Stimulated activated naive CD4-positive, alpha-beta T cell treated with Interleukin-2 at 50 U/mL for 16 hours (primary cell): ENCODE results near the gene RPTOR.
"Not testable (repeated sequence)": the region's sequence is repeated elsewhere in the genome, so short reads cannot be mapped to it uniquely, and the experiment has no call there.

Experiments
- DNase-seq: peaks from one replicate; lab custom pipeline; 2025; lab: John Stamatoyannopoulos, UW

RPTOR gene

DNA sequence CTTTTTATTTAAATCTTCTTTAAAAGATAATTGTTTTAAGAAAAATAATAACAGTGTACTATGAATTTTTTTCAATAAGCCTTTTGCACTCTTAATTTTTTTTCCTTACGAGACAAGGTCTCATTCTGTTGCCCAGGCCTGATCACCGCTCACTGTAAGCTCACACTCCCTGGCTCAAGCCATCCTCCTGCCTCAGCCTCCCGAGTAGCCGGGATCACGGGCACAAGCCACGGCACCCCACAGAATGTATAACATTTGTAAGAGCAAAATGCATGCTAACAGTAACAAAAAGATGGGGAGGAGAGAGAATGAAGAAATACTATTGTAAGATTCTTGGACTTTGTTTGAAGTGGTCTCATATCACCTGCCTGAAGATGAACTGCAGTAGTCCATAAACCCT is 320.1 kb downstream of the RPTOR start:
- no peak for DNase-seq

DNA sequence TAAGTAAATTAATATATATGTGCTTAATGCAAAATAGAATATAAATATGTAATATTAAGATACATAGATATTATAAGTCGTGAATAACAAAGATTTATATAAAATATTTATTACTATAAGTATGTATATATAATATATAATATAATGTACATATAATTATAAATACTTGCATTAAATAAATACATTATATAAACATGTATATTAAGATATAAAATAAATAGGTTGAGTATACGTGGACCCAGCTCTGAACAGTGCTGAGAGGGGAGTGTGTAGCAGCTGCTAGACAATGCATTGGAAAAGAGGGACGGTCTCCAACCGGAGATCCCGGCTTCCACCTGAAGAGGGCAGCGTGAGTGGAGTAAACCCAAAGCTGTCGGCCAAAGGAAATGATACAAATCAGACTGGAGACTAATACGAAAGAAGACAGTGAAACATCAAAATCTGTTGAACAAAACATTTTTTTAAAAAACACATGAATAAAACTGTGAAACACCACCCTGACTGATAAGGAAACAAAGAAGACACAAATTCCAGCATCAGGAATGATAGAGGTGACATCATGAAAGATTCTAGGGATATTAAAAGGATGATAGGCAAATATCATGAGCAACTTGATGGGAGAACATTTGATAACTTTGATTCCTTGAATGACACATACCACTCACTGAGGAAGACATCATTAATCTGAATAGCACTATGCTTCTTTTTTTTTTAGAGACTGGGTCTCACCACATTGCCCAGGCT is 321.6 kb downstream of the RPTOR start:
- peak; percentile 62 for DNase-seq

DNA sequence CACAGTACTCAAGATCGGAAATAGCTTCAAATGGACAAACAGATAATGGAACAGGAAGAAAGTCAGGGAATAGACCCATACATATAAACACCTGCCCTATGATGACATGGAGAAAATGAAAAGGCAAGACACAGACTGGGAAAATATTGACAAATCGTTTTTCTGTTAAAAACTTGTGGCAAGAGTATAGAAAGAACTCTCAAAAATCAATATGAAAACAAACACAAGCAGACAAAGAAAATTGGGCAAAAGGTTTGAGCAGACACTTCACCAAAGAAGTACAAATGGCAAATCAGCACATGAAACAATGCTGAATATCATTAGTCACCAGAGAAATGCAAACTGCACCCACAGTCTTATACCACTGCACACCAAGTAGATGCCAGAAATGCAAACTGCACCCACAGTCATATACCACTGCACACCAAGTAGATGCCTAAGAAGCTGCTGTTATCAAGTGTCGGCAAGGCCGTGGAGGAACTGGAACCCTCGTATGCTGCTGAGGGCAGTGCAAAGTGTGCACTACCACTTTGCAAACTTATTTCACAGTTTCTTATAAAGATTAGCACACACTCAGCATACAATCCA is 323.5 kb downstream of the RPTOR start:
- DNase-seq, result no peak

DNA sequence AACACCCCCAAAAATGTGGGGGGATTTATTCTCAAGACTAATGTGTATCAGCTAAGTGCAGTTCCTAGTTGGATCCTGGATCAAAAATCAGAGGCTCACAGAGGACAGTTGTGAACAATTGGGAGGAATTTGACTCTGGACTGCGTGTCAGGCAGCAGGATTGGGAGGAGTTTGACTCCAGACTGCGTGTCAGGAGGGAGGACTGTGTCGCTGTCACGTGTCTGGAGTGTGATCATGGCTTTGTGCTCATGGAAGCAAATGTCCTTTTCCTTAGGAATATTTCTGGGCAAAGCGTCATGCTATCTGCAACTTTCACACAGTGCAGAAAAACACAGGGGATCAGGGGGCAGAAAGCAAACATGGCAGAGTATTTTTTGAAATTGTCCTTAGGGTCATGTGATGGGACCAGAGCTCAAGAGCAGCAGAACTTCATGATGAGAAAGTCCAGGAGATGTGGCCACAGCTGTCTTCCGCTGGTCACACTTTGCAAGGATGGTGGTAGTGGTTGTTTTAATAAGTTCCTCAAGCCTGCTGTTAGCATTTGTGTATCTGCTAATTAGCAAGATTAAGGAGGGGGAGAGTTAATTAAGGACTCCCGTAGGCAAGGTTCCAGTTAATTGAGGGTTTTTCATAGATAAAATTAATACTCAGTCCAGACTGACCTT is 325.0 kb downstream of the RPTOR start:
- DNase-seq, result no peak

DNA sequence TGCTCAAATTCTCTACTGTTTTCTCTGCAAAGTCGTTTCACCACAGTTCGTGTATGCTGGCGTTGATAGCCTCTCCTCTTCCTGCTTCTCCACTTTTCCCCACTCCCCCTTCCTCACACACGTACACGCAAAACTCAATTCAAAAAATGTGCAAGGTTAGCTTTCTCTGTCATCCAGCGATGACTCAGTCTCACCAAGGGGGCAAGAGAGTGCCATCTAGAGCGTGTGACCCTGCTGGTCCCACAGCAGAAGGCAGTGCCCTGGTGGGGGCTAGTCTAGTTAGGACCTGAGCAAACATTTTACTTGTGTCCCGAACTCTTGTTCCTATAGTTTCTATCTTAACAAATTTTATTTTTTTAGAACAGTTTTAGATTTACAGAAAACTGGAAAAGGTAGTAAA is 325.8 kb downstream of the RPTOR start:
- peak; percentile 15 for DNase-seq

DNA sequence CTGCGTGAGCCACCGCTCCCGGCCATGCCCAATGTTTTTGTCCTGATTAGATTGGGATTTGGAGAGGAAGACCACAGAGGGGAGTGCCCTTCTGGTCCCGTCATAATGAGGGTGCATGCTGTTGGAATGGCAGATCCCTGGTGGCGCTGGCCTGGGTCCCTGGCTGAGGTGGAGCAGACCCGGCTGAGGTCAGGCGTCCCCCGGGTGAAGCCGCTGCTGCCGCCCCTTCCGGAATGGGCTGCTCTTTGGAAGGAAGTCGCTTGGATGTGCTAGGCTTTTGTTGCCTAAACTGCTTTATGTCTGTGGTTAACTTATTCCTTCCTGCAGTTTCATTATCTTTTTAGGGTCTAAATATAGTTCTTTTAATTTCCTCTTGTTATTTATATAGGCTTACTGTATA is 326.7 kb downstream of the RPTOR start:
- peak; percentile 2 for DNase-seq

DNA sequence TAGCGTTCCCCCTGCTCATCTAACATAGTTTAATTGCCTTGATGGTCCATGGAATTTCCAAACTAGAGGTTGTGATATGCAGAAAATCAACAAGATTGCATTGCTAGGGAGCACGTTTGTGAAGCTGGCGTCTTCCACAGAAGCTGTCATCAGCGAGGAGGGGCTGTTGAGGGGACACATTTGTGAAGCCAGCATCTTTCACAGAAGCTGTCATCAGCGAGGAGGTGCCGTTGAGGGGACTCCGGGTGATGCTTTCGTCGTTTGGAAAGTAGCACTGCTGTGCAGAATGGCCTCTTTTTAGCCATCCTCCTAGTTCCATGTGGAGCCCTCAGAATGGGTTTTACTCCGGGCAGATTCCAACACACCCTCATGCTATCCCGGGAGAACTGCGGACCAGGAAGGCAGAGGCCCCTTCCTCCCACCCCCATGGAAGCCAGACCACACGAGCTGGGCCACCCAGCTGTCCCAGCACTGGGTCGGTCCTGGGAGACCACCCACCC is 327.4 kb downstream of the RPTOR start:
- DNase-seq, result no peak

DNA sequence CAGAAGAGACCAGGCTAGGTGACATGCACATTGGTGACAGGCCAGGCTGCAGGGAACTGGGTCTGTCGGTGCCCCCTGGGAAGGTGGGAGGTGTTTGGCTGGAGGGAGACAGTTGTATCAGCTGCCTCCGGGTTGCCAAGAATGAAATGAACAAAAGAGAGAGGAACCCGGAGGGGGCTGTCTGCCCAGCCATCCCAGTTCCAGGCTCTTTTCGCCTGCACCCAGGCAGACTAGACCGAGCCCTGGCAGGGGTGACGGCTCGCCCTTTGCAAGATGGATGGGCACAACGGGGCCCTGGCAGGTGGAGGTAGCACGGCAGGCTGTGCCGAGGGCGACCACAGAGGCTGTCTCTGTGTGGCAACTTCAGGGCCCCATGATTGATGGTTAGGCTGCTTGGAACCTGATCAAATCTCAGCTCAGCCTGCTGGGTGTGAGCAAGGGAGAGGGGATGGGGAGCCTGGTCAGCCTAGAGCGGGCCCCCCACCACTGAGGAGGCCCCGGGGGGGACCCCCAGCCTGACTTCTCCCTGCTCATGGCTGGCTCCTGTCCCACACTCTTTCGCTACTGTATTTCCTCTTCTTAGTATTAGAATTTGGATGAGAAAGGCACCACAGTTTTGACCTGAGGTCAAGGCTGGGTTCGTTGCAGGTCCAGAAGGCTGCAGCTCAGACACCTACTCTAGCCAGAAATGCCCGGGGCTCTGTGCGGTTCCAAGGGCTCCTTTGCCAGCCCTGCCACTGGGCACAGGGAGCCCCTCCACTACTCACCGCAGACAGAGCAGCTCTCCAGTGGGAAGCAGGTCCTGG is 328.1 kb downstream of the RPTOR start:
- no peak for DNase-seq

DNA sequence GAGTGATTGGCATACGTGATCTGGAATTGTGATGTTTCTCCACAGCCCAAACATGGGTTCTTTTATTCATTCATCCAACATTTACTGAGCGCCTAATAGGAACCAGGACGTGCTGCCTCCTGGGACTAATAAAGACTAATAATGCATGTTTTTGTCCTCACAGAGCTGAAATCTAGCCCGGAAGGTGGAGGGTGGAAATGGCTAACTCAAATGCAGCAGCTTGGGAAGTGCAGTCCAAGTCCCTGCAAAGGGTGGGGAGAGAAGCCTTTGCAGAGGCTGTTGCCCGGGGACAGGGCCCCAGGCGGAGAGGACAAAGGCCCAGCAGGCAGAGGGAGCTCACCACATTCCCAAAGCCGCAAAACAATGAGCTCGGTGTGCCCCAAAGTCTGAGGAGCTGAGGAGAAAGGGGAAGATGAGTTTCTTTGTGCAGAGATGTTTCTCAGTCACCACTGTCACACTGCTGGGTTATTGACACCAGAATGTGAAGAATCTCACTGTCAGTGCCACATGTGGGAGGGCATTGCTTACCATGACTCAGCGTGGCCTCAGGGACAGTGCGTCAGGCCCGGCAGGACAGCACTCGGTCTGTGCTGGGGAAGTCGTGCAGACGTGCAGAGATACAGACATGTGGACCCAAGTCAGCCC is 328.8 kb downstream of the RPTOR start:
- no peak for DNase-seq

DNA sequence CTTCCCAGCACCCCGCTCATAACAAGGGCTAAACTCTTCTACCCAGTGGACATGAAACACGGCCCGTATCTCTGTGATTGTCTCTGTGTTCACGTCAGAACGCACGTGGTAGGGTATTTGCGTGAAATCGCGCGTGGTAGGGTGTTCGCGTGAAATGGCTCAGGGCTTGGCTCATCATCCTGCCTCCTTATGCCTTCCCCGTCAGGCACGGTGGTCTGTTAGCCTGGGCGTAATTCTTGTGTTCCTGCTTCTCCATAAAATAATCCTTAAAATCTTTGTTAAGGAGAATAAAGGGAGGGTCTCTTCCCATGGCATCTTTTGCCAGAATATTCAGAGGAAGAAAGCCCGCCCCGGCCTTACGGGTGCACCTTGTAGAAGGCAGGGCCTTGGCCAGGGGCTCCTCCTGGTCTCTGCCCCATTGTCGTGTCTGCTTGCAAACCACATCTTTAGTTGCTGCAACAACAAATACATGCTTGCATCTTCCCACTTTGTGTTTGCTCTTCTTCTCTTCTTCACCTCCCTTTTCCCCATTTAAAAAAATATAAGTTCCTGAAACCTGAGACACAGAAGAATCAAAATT is 330.3 kb downstream of the RPTOR start:
- DNase-seq, result no peak

DNA sequence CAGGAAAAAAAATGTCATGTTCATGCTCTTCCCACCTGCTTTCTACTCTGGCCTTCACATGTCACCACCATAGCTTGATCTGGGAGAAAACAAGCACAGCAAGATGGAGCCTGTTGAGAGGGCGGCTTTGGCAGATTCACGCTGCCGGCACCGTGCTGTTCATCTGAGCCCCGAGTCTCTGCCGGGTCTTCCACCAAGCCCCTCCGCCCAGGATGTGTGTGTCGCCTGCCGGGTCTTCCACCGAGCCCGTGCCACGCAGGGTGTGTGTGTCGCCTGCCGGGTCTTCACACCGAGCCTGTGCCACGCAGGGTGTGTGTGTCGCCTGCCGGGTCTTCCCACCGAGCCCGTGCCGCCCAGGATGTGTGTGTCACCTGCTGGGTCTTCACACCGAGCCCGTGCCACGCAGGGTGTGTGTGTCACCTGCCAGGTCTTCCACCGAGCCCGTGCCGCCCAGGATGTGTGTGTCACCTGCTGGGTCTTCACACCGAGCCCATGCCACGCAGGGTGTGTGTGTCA is 330.9 kb downstream of the RPTOR start:
- DNase-seq, result not testable (repeated sequence)

DNA sequence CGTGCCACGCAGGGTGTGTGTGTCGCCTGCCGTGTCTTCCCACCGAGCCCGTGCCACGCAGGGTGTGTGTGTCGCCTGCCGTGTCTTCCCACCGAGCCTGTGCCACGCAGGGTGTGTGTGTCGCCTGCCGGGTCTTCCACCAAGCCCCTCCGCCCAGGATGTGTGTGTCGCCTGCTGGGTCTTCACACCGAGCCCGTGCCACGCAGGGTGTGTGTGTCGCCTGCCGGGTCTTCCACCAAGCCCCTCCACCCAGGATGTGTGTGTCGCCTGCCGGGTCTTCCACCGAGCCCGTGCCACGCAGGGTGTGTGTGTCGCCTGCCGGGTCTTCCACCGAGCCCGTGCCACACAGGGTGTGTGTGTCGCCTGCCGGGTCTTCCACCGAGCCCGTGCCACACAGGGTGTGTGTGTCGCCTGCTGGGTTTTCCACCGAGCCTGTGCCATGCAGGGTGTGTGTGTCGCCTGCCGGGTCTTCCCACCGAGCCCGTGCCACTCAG is 331.9 kb downstream of the RPTOR start:
- DNase-seq, result not testable (repeated sequence)

DNA sequence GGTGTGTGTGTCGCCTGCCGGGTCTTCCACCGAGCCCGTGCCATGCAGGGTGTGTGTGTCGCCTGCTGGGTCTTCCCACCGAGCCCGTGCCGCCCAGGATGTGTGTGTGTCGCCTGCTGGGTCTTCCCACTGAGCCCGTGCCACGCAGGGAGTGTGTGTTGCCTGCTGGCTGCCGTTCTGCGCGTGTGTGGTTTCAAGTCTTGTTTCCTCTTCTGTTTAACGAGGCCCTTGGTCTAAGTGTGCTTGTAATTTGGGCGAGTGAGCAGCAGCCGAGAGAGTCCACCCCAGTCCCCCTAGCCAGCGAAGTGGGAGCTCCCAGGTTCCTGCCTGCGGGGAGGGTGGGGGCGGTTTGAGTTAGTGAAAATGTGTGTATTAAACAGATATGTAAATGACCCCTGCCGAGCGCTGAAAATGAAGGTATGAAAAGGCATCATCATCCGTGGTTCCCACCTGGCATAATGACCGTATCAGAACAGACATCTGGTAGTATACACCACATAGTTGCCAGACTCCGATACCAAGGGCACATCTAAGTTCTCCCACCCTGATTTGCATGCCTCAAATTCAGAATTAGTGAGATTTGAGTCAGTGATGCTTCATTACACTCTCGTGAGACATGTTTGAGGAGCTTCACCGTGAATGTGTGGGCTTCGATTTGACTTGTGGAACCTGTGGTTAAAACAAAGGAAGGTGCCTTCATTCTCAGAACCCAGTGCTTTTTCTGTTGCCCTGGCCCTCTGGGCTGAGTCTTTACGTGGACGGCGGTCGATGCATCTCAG is 332.5 kb downstream of the RPTOR start:
- peak; percentile 80 for DNase-seq

DNA sequence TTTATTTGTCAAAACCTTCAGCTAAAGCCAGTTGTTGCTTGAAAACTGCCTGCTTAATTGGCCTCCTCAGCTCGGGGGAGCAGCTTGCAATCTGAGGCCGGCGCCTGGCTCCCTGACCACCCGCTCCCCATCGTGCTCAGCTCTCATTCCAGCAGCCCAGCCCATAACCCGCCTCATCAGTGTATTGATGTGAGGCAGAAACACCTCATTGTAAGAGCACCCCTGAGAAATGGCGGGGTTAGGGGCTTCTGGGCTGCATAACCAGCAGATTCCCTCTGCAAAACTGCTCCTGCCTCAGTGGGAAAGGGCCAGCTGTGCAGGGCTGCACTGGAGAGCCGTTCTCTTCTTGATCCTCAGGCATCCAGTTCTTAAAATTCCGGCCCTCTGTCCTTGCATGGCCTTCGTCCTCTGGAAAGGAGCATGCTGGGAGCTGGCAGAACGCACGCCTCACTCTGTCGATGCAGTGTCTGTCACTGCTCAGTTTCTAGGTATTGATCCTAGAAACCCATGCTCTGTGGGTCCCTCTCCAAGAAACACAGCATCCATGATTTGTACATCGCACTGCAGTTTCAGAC is 333.2 kb downstream of the RPTOR start:
- DNase-seq, result no peak

DNA sequence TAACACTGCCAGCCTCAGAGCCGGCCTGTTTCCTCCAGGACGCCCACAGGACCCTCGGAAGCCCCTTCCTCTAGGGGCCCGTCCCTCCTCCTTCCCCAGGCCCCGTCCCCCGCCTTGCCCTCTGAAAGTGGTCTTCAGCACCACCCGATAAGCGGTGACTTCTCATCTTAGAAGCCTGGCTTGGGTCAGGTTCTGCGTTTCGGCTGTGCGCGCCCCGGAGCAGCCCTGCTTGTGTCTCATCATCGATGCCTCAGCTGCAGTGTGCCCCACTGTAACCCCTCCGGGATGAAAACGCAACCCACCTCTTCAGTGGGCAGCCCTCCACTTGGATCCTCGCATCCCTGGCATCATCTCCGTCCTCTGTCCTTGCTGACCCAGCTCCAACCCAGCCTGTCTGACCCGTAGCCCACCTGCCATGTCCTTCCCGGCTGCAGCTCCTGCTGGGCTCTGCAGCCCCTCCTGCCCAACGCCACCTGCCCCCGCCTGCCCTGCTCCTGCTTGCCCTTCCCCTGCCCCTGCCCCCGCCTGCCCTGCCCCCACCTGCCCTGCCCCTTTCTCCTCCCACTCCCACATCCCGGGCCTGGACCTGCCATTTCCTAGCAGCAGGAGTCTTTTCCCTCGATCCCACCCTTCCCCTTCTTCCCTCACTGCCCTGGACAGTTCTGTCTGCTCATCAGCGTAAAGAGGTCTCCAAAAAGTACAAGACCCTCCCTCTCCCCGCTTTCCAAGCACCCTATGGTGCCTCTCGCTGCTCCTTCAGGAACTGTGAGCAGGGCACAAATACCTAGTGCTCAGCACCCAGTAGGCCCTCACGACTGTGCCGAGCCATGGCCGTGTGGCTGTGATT is 334.5 kb downstream of the RPTOR start:
- DNase-seq, result no peak

DNA sequence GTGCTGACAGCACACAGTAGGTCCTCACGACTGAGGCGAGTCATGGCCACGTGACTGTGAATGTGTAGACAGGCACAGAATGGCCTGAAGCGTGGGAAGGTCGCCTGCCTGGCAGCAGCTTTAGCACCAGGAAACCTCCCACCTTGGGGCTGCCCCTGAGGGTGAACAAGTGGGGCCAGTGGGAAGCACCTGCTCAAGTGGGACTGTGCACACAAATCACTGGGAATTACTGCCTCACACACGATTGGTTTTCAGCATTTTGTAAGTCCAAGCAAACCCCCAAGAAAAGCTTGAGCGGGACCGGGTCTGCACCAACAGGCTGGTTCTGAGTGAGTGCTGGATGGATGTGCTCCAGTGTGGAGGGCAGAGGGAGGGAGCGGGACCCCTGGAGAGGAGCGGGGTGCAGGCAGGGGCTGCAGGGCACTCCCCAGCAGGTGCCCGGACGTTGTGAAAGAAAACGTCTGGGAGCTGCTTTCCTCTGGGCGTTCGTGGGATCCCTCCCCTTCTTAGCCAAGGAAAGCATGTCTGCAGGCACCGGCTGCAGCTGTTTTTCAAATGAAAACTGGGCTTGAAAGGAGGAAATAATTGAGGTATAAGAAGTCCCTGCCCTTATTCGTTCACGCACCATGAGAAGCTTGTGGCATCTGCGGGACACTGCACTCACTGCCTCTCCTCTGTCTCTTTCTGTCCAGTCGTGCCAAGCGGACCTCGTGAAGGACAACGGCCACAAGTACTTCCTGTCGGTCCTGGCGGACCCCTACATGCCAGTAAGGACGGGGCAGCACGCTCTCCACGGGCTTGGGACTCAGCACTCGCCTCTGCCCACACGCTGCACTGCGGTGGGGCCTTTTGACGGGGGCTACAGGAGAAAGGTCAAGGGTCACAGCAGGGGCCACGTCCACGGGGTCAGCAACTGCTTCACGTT is 335.3 kb downstream of the RPTOR start:
- no peak for DNase-seq

DNA sequence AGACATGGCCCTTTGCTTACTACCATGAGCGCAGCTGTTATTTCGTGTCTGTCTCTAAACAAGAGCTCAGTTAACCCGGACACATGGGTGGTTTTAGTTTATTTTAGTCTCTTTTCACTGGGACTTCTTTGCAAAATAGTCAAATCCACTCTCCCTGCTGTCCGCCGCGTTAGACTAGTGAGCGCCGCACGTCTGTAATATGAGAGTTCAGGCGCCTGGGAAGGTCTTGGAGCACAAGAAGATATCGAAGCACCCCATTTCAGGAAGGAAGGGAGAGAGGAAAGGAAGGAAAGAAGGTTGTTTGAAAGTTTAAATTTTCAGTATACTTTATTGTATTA is 336.0 kb downstream of the RPTOR start:
- no peak for DNase-seq

DNA sequence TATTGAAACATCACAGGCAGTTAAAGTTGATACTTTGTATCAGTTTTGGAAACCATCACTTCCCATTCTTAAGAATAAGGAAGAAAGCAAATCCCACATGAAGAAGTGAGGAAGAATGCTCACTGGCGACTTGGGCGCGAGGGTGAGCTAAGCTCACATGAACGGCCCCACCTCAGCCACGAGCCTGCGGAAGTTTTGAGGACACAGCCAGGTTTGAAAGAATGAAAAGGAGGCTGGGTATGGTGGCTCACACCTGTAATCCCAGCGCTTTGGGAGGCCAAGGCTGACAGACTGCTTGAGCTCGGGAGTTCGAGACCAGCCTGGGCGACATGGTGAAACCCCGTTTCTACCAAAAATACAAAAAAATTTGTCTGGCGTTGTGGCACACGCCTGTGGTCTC is 336.7 kb downstream of the RPTOR start:
- DNase-seq, result no peak
